Measurements from ENCODE around the gene PDE7B.

Gene PDE7B

DNA sequence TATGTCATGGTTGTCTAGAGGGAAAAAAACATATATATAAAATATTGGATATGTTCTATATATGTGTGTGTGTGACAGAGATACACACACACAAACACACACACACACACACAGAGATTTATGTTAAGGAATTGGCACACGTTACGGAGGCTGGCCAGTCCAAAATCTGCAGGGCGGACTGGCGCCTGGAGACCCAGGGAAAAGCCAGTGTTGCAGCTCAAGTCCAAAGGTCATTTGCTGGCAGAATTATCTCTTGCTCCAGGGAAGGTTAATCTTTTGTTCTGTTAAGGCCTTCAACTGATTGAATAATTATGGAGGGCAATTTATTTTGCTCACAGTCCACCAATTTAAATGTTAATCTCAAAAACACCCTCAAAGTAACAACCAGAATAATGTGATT is 37.5 kb upstream of the PDE7B start:
- no peak overlapping the region for H3K4me3 ChIP-seq (ENCODE audit: low read depth, low read length)
- TF ChIP-seq CTCF (IDR thresholded peaks at IDR 0.05; ENCODE audit: borderline replicate concordance, insufficient read depth, low read depth, low read length): no peak

GRCh38 chr6:135815216-135815615 is 36.3 kb upstream of the PDE7B start:
- no peak for TF ChIP-seq CTCF (IDR thresholded peaks at IDR 0.05; ENCODE audit: borderline replicate concordance, insufficient read depth, low read depth, low read length)
- H3K4me3 ChIP-seq (ENCODE audit: low read depth, low read length): no peak overlapping the region

DNA sequence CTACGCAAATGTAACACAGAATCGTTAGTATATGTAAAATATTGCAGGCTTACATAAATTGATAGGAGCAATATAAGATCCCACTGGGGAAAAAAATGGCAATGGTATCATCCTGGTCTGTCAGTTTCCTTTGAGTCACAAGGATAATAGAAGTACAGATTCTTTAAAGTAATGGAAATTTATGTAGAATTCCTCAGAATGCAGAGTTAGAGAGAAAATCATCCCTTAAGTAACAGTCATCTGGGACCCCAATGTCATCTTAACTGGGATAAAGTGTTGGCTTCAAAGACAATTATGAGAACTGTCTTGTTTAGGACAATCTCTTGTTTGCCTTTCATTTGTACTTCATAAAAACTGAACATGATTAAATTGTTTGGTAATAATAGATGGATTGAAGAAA is 34.5 kb upstream of the PDE7B start:
- no peak overlapping the region for H3K4me3 ChIP-seq (ENCODE audit: low read depth, low read length)
- no peak for TF ChIP-seq CTCF (IDR thresholded peaks at IDR 0.05; ENCODE audit: borderline replicate concordance, insufficient read depth, low read depth, low read length)

DNA sequence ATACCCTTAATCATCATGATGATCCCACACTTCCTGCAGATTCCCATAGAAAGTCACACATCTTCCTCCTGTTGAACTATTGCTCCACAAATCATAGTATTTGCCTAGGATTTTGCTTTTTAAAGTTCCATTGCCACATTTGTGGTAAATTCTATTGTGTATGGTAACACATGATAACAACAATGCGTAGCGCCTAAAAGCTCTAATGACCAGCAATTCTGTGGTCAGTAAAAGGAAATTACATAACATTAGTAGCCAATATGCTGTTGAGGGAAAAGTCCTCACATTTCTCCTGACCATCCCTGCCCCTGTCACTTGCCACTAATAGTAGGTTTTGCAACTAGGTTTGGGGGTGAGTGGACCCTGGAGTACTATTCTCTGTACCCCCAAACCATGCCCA is 31.8 kb upstream of the PDE7B start:
- no peak for TF ChIP-seq CTCF (IDR thresholded peaks at IDR 0.05; ENCODE audit: borderline replicate concordance, insufficient read depth, low read depth, low read length)
- no peak overlapping the region for H3K4me3 ChIP-seq (ENCODE audit: low read depth, low read length)

GRCh38 chr6:135820340-135820739 is 31.2 kb upstream of the PDE7B start:
- TF ChIP-seq CTCF (IDR thresholded peaks at IDR 0.05; ENCODE audit: borderline replicate concordance, insufficient read depth, low read depth, low read length): no peak

GRCh38 chr6:135823851-135824250 is 27.6 kb upstream of the PDE7B start:
- no peak overlapping the region for H3K4me3 ChIP-seq (ENCODE audit: low read depth, low read length)
- no peak for TF ChIP-seq CTCF (IDR thresholded peaks at IDR 0.05; ENCODE audit: borderline replicate concordance, insufficient read depth, low read depth, low read length)

More at GRCh38 chr6:135820340-135820739, 31.2 kb upstream of the PDE7B start:
- H3K4me3 ChIP-seq (ENCODE audit: low read depth, low read length): no peak overlapping the region

- H3K4me3 ChIP-seq (ENCODE audit: low read depth, low read length): no peak overlapping the region
- no peak for TF ChIP-seq CTCF (IDR thresholded peaks at IDR 0.05; ENCODE audit: borderline replicate concordance, insufficient read depth, low read depth, low read length)
These were observed 25.2 kb upstream of the PDE7B start for GRCh38 chr6:135826236-135826804.

Measured in GM12875 (cell line).